C4-2B (cell line): ENCODE data around the gene PPP3CB.

Source experiments
- CTCF ChIP-seq: fragments of 450-650 bp; conservative IDR thresholded peaks from 2 replicates; pipeline ENCODE4 v1.5.1; 2017; ENCODE audit warnings: mild to moderate bottlenecking
- ZFX ChIP-seq: fragments of 450-650 bp; IDR thresholded peaks from 2 replicates; pipeline ENCODE4 v1.6.1; 2017

GRCh38 chr10:73494213-73494612, 1.6 kb downstream of the PPP3CB start:
- TF ChIP-seq CTCF (no peak), ZFX (no peak)
